Transverse colon (tissue), 3 donors: ENCODE results near the gene CRAMP1.

Source experiments
- EP300 ChIP-seq: sonication (generic); formaldehyde crosslinking; IDR thresholded peaks from one replicate; pipeline ENCODE4 v1.6.1; 2017; ENCODE audit warnings: antibody characterized with exemption, low read depth
- POLR2A ChIP-seq: fragments of 450-650 bp; IDR thresholded peaks from one replicate; pipeline ENCODE4 v1.6.1; 2016; ENCODE audit warnings: antibody characterized with exemption, mild to moderate bottlenecking, moderate library complexity
- TF ChIP-seq, protein P1 (sequence below), 5 experiments: fragments of 200-600 bp in 3 of 5; fragments of 450-650 bp in 2 of 5; sonication (generic) in 3 of 5; IDR thresholded peaks; 1 replicate in 2 of 5; 2 replicates in 3 of 5; pipeline ENCODE4 v1.5.1; 2016 to 2017; ENCODE audit warnings: antibody characterized with exemption in 5 of 5, inconsistent platforms in 3 of 5, mild to moderate bottlenecking in 2 of 5, moderate library complexity in 1 of 5

DNA sequence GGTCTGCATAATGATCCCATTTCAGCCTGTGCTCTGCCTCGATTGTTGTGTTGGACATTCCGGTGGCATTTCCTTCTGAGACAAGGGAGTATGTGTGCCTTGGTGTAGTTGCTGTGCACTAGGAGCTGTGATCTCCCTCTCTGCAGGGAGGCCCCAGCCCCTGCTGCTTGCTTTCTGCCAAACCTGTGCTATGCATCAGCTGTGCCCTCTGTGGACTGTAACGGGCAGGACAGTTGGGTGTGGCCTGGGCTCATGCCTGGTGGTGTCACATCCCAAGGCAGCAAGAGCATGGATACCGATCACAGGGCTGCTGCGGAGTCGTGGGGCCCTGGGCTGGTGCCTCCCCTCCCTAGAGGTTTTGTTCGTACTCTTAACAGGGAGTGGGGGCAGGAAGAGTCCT, 62.1 kb downstream of the CRAMP1 start:
- TF ChIP-seq, protein P1, sequence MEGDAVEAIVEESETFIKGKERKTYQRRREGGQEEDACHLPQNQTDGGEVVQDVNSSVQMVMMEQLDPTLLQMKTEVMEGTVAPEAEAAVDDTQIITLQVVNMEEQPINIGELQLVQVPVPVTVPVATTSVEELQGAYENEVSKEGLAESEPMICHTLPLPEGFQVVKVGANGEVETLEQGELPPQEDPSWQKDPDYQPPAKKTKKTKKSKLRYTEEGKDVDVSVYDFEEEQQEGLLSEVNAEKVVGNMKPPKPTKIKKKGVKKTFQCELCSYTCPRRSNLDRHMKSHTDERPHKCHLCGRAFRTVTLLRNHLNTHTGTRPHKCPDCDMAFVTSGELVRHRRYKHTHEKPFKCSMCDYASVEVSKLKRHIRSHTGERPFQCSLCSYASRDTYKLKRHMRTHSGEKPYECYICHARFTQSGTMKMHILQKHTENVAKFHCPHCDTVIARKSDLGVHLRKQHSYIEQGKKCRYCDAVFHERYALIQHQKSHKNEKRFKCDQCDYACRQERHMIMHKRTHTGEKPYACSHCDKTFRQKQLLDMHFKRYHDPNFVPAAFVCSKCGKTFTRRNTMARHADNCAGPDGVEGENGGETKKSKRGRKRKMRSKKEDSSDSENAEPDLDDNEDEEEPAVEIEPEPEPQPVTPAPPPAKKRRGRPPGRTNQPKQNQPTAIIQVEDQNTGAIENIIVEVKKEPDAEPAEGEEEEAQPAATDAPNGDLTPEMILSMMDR (IDR thresholded peaks at IDR 0.05) = no peak
- TF ChIP-seq POLR2A (no peak), EP300 (no peak)
